Measurements from ENCODE around the gene AGBL1.

AGBL1 gene

DNA sequence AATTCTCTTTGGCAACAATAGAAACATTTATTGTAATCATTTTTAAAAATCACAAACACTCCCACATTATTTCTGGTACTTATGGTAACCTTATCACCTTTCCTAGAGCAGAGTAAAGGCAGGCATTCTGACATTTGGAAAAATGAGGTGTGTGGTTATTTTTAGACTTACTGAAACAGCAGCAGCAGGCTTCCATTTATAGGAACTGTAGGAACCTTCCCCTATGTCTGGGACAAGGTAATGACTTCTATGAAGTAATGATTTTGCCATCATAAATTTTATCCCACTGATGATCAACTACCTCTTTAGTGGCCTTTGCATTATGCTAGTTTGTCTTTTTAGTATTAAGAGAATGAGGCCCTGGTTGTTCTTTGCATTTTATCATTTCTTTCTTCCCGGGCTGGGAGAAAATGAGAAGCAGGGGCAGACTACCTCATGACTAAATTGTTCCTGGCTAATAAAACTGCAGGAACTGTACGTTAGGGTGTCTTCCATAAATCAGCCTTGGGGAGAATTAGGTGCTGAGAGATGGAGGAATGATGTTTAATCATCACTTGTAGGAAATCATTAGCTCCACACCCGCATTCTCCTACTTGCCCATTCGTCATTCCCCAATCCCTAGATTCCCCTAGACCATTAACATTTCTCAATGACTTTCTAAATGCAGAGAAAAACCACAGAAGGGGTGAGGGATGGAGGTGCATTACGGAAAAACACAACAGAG, 680.3 kb downstream of the AGBL1 start:
- TF ChIP-seq YY1 (IDR thresholded peaks at IDR 0.05; ENCODE audit: low read depth), result no peak
- TF ChIP-seq, protein P1, sequence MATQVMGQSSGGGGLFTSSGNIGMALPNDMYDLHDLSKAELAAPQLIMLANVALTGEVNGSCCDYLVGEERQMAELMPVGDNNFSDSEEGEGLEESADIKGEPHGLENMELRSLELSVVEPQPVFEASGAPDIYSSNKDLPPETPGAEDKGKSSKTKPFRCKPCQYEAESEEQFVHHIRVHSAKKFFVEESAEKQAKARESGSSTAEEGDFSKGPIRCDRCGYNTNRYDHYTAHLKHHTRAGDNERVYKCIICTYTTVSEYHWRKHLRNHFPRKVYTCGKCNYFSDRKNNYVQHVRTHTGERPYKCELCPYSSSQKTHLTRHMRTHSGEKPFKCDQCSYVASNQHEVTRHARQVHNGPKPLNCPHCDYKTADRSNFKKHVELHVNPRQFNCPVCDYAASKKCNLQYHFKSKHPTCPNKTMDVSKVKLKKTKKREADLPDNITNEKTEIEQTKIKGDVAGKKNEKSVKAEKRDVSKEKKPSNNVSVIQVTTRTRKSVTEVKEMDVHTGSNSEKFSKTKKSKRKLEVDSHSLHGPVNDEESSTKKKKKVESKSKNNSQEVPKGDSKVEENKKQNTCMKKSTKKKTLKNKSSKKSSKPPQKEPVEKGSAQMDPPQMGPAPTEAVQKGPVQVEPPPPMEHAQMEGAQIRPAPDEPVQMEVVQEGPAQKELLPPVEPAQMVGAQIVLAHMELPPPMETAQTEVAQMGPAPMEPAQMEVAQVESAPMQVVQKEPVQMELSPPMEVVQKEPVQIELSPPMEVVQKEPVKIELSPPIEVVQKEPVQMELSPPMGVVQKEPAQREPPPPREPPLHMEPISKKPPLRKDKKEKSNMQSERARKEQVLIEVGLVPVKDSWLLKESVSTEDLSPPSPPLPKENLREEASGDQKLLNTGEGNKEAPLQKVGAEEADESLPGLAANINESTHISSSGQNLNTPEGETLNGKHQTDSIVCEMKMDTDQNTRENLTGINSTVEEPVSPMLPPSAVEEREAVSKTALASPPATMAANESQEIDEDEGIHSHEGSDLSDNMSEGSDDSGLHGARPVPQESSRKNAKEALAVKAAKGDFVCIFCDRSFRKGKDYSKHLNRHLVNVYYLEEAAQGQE (IDR thresholded peaks at IDR 0.05; ENCODE audit: low read depth), result no peak
- no peak for TF ChIP-seq EGR1 (IDR thresholded peaks at IDR 0.05)
- TF ChIP-seq TAF1 (IDR thresholded peaks at IDR 0.05; ENCODE audit: low read depth), result no peak
- TF ChIP-seq ZBTB7A (IDR thresholded peaks at IDR 0.05; ENCODE audit: low read depth), result no peak
- no peak for TF ChIP-seq RAD21 (IDR thresholded peaks at IDR 0.05; ENCODE audit: low read depth)
- no peak for TF ChIP-seq CEBPB (IDR thresholded peaks at IDR 0.05)
- TF ChIP-seq FOXM1 (IDR thresholded peaks at IDR 0.05; ENCODE audit: borderline replicate concordance, low read depth), result no peak
- no peak for TF ChIP-seq EP300 (IDR thresholded peaks at IDR 0.05; ENCODE audit: borderline replicate concordance)

DNA sequence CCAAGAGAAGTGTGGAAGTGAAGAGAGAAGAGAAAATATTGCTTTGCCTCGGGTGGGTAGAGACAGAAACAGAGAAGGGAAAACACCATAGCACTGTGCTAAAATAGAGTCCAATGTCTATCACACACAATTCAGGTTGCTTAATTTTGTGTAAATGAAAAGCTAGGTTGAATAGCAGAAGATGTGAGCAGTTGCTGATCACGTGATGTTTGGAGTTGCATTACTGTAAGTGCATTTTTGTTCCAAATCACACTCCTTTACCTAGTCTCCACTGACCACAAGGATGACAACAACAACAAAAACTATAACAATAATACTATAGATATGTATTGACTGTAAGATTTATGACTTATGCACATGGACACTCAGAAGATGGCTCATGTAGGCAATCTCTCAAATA, 683.2 kb downstream of the AGBL1 start:
- TF ChIP-seq TCF12 (IDR thresholded peaks at IDR 0.05; ENCODE audit: low read depth) (no peak), ZBTB7A (IDR thresholded peaks at IDR 0.05; ENCODE audit: low read depth) (no peak), CEBPB (IDR thresholded peaks at IDR 0.05) (no peak), RAD21 (IDR thresholded peaks at IDR 0.05; ENCODE audit: low read depth) (no peak), NFIC (IDR thresholded peaks at IDR 0.05) (no peak), FOXM1 (IDR thresholded peaks at IDR 0.05; ENCODE audit: borderline replicate concordance, low read depth) (no peak), TAF1 (IDR thresholded peaks at IDR 0.05; ENCODE audit: low read depth) (no peak), TEAD4 (IDR thresholded peaks at IDR 0.05) (no peak), EP300 (IDR thresholded peaks at IDR 0.05; ENCODE audit: borderline replicate concordance) (no peak), YY1 (IDR thresholded peaks at IDR 0.05; ENCODE audit: low read depth) (no peak), EGR1 (IDR thresholded peaks at IDR 0.05) (no peak), CREB1 (IDR thresholded peaks at IDR 0.05; ENCODE audit: low read depth) (no peak)
- TF ChIP-seq, protein P2, sequence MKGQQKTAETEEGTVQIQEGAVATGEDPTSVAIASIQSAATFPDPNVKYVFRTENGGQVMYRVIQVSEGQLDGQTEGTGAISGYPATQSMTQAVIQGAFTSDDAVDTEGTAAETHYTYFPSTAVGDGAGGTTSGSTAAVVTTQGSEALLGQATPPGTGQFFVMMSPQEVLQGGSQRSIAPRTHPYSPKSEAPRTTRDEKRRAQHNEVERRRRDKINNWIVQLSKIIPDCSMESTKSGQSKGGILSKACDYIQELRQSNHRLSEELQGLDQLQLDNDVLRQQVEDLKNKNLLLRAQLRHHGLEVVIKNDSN (IDR thresholded peaks at IDR 0.05), result no peak
- TF ChIP-seq, protein P3, sequence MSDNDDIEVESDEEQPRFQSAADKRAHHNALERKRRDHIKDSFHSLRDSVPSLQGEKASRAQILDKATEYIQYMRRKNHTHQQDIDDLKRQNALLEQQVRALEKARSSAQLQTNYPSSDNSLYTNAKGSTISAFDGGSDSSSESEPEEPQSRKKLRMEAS (IDR thresholded peaks at IDR 0.05), result no peak
- TF ChIP-seq, protein P1 (IDR thresholded peaks at IDR 0.05; ENCODE audit: low read depth), result no peak

DNA sequence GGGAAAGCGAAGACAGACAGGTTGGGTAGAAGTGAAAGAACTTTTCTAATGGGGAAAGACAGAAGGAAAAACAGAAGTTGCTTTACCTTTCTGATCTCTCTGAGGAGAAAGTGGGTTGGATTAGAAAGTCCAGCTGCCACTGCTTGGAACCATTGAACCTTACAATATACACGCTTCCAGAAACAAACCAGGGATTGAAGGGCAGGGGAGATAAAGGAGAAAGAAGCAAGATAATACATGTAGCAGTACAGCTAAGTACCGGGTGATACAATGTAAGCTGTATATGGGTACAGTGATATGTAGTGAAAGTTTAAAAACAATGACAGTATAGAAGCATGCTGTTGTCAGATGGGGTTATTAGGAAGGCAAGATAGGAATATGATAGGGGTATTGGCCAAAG, 684.4 kb downstream of the AGBL1 start:
- TF ChIP-seq TAF1 (IDR thresholded peaks at IDR 0.05; ENCODE audit: low read depth), result no peak
- TF ChIP-seq, protein P1 (IDR thresholded peaks at IDR 0.05; ENCODE audit: low read depth), result no peak
- no peak for TF ChIP-seq CEBPB (IDR thresholded peaks at IDR 0.05)
- TF ChIP-seq TCF12 (IDR thresholded peaks at IDR 0.05; ENCODE audit: low read depth), result no peak
- no peak for TF ChIP-seq TEAD4 (IDR thresholded peaks at IDR 0.05)
- no peak for TF ChIP-seq YY1 (IDR thresholded peaks at IDR 0.05; ENCODE audit: low read depth)
- TF ChIP-seq EP300 (IDR thresholded peaks at IDR 0.05; ENCODE audit: borderline replicate concordance), result no peak
- TF ChIP-seq, protein P2 (IDR thresholded peaks at IDR 0.05), result no peak
- no peak for TF ChIP-seq RAD21 (IDR thresholded peaks at IDR 0.05; ENCODE audit: low read depth)
- TF ChIP-seq FOXM1 (IDR thresholded peaks at IDR 0.05; ENCODE audit: borderline replicate concordance, low read depth), result no peak
- no peak for TF ChIP-seq ZBTB7A (IDR thresholded peaks at IDR 0.05; ENCODE audit: low read depth)
- no peak for TF ChIP-seq CREB1 (IDR thresholded peaks at IDR 0.05; ENCODE audit: low read depth)

DNA sequence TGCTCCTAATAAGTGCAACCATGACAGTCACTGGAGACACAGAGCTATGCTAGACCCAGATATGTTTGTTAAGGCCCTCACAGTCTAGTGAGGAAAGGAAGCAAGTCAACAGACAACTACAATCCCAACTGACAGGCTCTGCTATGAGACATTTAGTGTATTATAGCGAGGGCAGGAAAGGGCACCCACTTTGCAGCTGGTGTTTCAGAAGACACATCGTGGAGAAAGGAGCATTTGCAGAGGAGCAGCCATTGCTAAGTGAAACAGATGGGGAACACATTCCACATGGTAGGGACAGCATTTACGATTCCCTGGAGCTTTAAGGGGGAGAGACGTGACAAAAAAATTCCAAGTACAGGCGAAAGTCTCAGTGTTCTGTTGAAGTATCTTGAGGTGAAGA, 685.6 kb downstream of the AGBL1 start:
- no peak for TF ChIP-seq ZBTB7A (IDR thresholded peaks at IDR 0.05; ENCODE audit: low read depth)
- no peak for TF ChIP-seq RAD21 (IDR thresholded peaks at IDR 0.05; ENCODE audit: low read depth)
- no peak for TF ChIP-seq TCF12 (IDR thresholded peaks at IDR 0.05; ENCODE audit: low read depth)
- TF ChIP-seq, protein P1 (IDR thresholded peaks at IDR 0.05; ENCODE audit: low read depth), result no peak
- TF ChIP-seq, protein P3 (IDR thresholded peaks at IDR 0.05), result no peak
- TF ChIP-seq TAF1 (IDR thresholded peaks at IDR 0.05; ENCODE audit: low read depth), result no peak

All from Ishikawa (cell line).